22Rv1 (cell line): ENCODE results near the gene LTBP3.

Source experiments
- ZFX ChIP-seq: fragments of 450-650 bp; IDR thresholded peaks from 2 replicates; pipeline ENCODE4 v1.6.1; 2017; ENCODE audit warnings: antibody characterized with exemption, borderline replicate concordance
- TF ChIP-seq, protein P1 (sequence below): fragments of 450-650 bp; IDR thresholded peaks from 2 replicates; pipeline ENCODE4 v1.5.1; 2017; ENCODE audit warnings: mild to moderate bottlenecking

DNA sequence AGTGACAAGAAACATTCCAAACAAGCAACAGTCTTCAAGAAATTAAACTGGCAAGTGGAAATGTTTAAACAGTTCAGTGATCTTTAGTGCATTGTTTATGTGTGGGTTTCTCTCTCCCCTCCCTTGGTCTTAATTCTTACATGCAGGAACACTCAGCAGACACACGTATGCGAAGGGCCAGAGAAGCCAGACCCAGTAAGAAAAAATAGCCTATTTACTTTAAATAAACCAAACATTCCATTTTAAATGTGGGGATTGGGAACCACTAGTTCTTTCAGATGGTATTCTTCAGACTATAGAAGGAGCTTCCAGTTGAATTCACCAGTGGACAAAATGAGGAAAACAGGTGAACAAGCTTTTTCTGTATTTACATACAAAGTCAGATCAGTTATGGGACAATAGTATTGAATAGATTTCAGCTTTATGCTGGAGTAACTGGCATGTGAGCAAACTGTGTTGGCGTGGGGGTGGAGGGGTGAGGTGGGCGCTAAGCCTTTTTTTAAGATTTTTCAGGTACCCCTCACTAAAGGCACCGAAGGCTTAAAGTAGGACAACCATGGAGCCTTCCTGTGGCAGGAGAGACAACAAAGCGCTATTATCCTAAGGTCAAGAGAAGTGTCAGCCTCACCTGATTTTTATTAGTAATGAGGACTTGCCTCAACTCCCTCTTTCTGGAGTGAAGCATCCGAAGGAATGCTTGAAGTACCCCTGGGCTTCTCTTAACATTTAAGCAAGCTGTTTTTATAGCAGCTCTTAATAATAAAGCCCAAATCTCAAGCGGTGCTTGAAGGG, 53.3 kb downstream of the LTBP3 start:
- TF ChIP-seq, protein P1, sequence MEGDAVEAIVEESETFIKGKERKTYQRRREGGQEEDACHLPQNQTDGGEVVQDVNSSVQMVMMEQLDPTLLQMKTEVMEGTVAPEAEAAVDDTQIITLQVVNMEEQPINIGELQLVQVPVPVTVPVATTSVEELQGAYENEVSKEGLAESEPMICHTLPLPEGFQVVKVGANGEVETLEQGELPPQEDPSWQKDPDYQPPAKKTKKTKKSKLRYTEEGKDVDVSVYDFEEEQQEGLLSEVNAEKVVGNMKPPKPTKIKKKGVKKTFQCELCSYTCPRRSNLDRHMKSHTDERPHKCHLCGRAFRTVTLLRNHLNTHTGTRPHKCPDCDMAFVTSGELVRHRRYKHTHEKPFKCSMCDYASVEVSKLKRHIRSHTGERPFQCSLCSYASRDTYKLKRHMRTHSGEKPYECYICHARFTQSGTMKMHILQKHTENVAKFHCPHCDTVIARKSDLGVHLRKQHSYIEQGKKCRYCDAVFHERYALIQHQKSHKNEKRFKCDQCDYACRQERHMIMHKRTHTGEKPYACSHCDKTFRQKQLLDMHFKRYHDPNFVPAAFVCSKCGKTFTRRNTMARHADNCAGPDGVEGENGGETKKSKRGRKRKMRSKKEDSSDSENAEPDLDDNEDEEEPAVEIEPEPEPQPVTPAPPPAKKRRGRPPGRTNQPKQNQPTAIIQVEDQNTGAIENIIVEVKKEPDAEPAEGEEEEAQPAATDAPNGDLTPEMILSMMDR: no peak
- TF ChIP-seq ZFX: no peak
